ENCODE results near the gene USE1. TPM values are rescaled to one million over a fixed set of nuclear protein-coding genes. Genes with fewer than 3 reads are reported as not detected.

USE1 gene
- total and polyA plus RNA-seq, 7 donors: 22.5 to 45.3 (median 34.7) TPM

- peak overlapping the region; percentile 74 to 81 (median 80) for H3K27ac ChIP-seq
- H3K36me3 ChIP-seq: peaks cover 0 to 33% (median 14%) of the 10 kb centered on the region in 4 donors
- H3K4me1 ChIP-seq: peaks cover 0 to 31% (median 27%) of the 10 kb centered on the region in 4 donors
- no peak for DNase-seq
- WGBS, 2 donors: 78 to 89% methylated on average over 18 of the region's 18 CpGs
- intact Hi-C loops (cut with DNase I): no loop called here
- TF ChIP-seq EP300 (IDR thresholded peaks at IDR 0.05) (no peak), CTCF (IDR thresholded peaks at IDR 0.05) (no peak), POLR2A (IDR thresholded peaks at IDR 0.05) (no peak), POLR2AphosphoS5 (IDR thresholded peaks at IDR 0.05) (no peak)
- H3K27me3 ChIP-seq: no peaks in the 10 kb centered on the region
- no peak overlapping the region for H3K4me3 ChIP-seq
- no peaks in the 10 kb centered on the region for H3K9me3 ChIP-seq
These were observed 21.8 kb downstream of the USE1 start for GRCh38 chr19:17236811-17237543.

- no peak for TF ChIP-seq CTCF (IDR thresholded peaks at IDR 0.05)
- no peak for TF ChIP-seq EP300 (IDR thresholded peaks at IDR 0.05)
- TF ChIP-seq POLR2A (IDR thresholded peaks at IDR 0.05): no peak
- no peak for TF ChIP-seq POLR2AphosphoS5 (IDR thresholded peaks at IDR 0.05)
- Histone ChIP-seq H3K36me3 (peaks cover 0 to 23% (median 9%) of the 10 kb centered on the region in 4 donors), H3K27me3 (no peaks in the 10 kb centered on the region), H3K4me3 (no peak overlapping the region), H3K4me1 (peaks cover 0 to 41% (median 37%) of the 10 kb centered on the region in 4 donors), H3K9me3 (no peaks in the 10 kb centered on the region), H3K27ac (no peak overlapping the region)
- WGBS, 2 donors: 88 to 92% methylated on average over 13 of the region's 13 CpGs
- DNase-seq: no peak
- intact Hi-C loops (cut with DNase I): no loop called here
These were observed 22.9 kb downstream of the USE1 start for GRCh38 chr19:17237747-17238706.

- TF ChIP-seq POLR2A (IDR thresholded peaks at IDR 0.05) (no peak), EP300 (IDR thresholded peaks at IDR 0.05) (no peak)
- peaks cover 0 to 52% (median 36%) of the 10 kb centered on the region in 4 donors for H3K4me1 ChIP-seq
- no peaks in the 10 kb centered on the region for H3K9me3 ChIP-seq
- WGBS, 2 donors: 18 to 62% methylated on average over 24 of the region's 24 CpGs
- H3K27me3 ChIP-seq: no peaks in the 10 kb centered on the region
- DNase-seq: no peak
- peaks cover 0 to 22% (median 9%) of the 10 kb centered on the region in 4 donors for H3K36me3 ChIP-seq
- H3K4me3 ChIP-seq: no peak overlapping the region
- intact Hi-C loops (cut with DNase I): no loop called here
- H3K27ac ChIP-seq: peak overlapping the region in 1 of 4 donors; percentile 1
These were observed 25.1 kb downstream of the USE1 start for GRCh38 chr19:17240062-17240752.

GRCh38 chr19:17240826-17241399 is 25.8 kb downstream of the USE1 start:
- peak overlapping the region in 2 of 4 donors; percentile 31 to 85 for H3K27ac ChIP-seq
- H3K9me3 ChIP-seq: no peaks in the 10 kb centered on the region
- H3K27me3 ChIP-seq: no peaks in the 10 kb centered on the region
- DNase-seq: no peak
- WGBS, 2 donors: 93 to 96% methylated on average over 6 of the region's 6 CpGs
- intact Hi-C loops (cut with DNase I): no loop called here
- H3K36me3 ChIP-seq: peaks cover 0 to 22% (median 9%) of the 10 kb centered on the region in 4 donors
- H3K4me3 ChIP-seq: no peak overlapping the region
- H3K4me1 ChIP-seq: peaks cover 0 to 45% (median 32%) of the 10 kb centered on the region in 4 donors
- TF ChIP-seq POLR2A (IDR thresholded peaks at IDR 0.05) (no peak), POLR2AphosphoS5 (IDR thresholded peaks at IDR 0.05) (no peak), EP300 (IDR thresholded peaks at IDR 0.05) (no peak), CTCF (IDR thresholded peaks at IDR 0.05) (no peak)

All from sigmoid colon (tissue), 7 donors.